CD4-positive, CD25-positive, alpha-beta regulatory T cell (primary cell): ENCODE data around the gene OR3A3. TPM values are rescaled to one million over a fixed set of nuclear protein-coding genes. Genes with fewer than 3 reads are reported as not detected.
"Not testable (repeated sequence)": the region's sequence is repeated elsewhere in the genome, so short reads cannot be mapped to it uniquely, and the experiment has no call there.

Experiments
- ATAC-seq, 2 donors: fragments of 150-1000 bp; cut with Tn5 transposase; one replicate each; pipeline ENCODE4 v1.10.0; 2021; ENCODE audit warnings: low read depth in 2 of 2, moderate number of reproducible peaks in 2 of 2, moderate library complexity in 1 of 2
- DNase-seq, 3 donors: peaks; one replicate each; pipeline versions ENCODE4 v3.0.0 to v3.0.0-alpha.2; 2012 to 2022; ENCODE audit warnings: mixed read lengths in 1 of 3
- H3K27ac ChIP-seq: one replicate; pipeline ENCODE4 v1.7.0; 2013; ENCODE audit warnings: mild to moderate bottlenecking, low read length; ENCODE audit not compliant: insufficient read depth, poor library complexity, severe bottlenecking
- H3K27me3 ChIP-seq: one replicate; pipeline ENCODE4 v1.7.0; 2013; ENCODE audit warnings: low read length; ENCODE audit not compliant: control insufficient read depth, insufficient read depth
- H3K36me3 ChIP-seq: one replicate; pipeline ENCODE4 v1.7.0; 2013; ENCODE audit warnings: mild to moderate bottlenecking, low read length, moderate library complexity; ENCODE audit not compliant: control insufficient read depth, insufficient read depth
- H3K4me1 ChIP-seq: 2 replicates; pipeline ENCODE4 v1.7.0; 2013; ENCODE audit warnings: mild to moderate bottlenecking, low read length; ENCODE audit not compliant: insufficient read depth, control insufficient read depth, poor library complexity, severe bottlenecking
- H3K4me3 ChIP-seq: one replicate; pipeline ENCODE4 v1.7.0; 2013; ENCODE audit warnings: low read depth, mild to moderate bottlenecking, low read length, moderate library complexity
- H3K9me3 ChIP-seq, 2 experiments: 1 replicate in 1 of 2; 2 replicates in 1 of 2; pipeline ENCODE4 v1.7.0; 2013; ENCODE audit warnings: low read length in 2 of 2, mild to moderate bottlenecking in 1 of 2, moderate library complexity in 1 of 2; ENCODE audit not compliant: control insufficient read depth in 2 of 2
- H3K27ac Mint-ChIP-seq, 3 donors: one replicate each; pipeline ENCODE4 v1.8.0; 2020 to 2022; ENCODE audit warnings: mild to moderate bottlenecking in 3 of 3, mixed read lengths in 3 of 3, moderate library complexity in 2 of 3
- H3K27me3 Mint-ChIP-seq: one replicate; pipeline ENCODE4 v1.8.0; 2022; ENCODE audit warnings: mild to moderate bottlenecking, mixed read lengths
- H3K36me3 Mint-ChIP-seq: one replicate; pipeline ENCODE4 v1.8.0; 2020; ENCODE audit warnings: mixed read lengths
- H3K4me1 Mint-ChIP-seq, 4 donors: one replicate each; pipeline ENCODE4 v1.8.0; 2020 to 2022; ENCODE audit warnings: mixed read lengths in 4 of 4, mild to moderate bottlenecking in 1 of 4
- H3K4me3 Mint-ChIP-seq, 4 donors: one replicate each; pipeline ENCODE4 v1.8.0; 2020 to 2022; ENCODE audit warnings: mild to moderate bottlenecking in 4 of 4, mixed read lengths in 4 of 4, moderate library complexity in 3 of 4
- H3K9me3 Mint-ChIP-seq, 7 donors: one replicate each; pipeline ENCODE4 v1.8.0; 2020 to 2022; ENCODE audit warnings: mixed read lengths in 7 of 7, mild to moderate bottlenecking in 3 of 7, moderate library complexity in 2 of 7
- polyA plus RNA-seq, 4 donors: library from polyadenylated mRNA; unstranded; fragments of 300-500 nt; fragmentation: Illumina TruSeq; gene quantifications; one replicate each; pipeline ENCODE4 v1.2.3, GENCODE V29; 2021
- total RNA-seq: library from RNA; stranded (reverse); gene quantifications from one replicate; pipeline ENCODE4 v1.2.3, GENCODE V29; 2022

Gene OR3A3
- total and polyA plus RNA-seq, 5 donors from 2014 or later, result not detected

DNA sequence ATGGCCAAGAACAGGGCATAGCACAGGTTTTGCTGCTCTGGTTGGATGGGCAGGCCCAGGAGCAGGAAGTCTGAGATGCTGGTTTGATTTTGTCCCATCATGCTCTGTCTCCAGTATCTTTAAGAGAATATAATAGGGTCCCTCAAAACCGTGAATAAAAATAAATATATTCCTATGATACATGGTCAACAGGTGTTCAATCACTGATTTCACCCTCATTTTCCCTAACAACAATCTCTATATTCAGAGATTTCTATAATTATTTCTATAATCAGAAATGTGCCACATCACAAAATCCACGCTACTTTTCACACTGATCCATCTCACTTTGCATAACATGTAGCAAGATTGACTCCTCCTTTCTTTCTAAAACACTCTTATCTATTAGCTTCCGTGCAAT is 22.6 kb downstream of the OR3A3 start, which contains the start of gene OR1E2:
Gene OR1E2 (minus strand): TSS at position 101 of the 400 bp plus-strand sequence. CDS start 0 bp downstream, at position 101.
- no peaks in the 10 kb centered on the region for H3K4me1 Mint-ChIP-seq
- Histone ChIP-seq H3K27me3 (peaks cover 10% of the 10 kb centered on the region), H3K4me1 (no peaks in the 10 kb centered on the region), H3K9me3 (no peaks in the 10 kb centered on the region), H3K36me3 (no peaks in the 10 kb centered on the region), H3K27ac (no peak within 1 kb of the TSS), H3K4me3 (no peak within 1 kb of the TSS)
- DNase-seq (no peak), ATAC-seq (no peak)
- H3K9me3 Mint-ChIP-seq, result peaks cover 0 to 6% (median 2%) of the 10 kb centered on the region in 7 donors
- no peaks in the 10 kb centered on the region for H3K36me3 Mint-ChIP-seq
- no peak within 1 kb of the TSS for H3K27ac Mint-ChIP-seq
- no peak within 1 kb of the TSS for H3K4me3 Mint-ChIP-seq
- H3K27me3 Mint-ChIP-seq, result peaks cover 37% of the 10 kb centered on the region

DNA sequence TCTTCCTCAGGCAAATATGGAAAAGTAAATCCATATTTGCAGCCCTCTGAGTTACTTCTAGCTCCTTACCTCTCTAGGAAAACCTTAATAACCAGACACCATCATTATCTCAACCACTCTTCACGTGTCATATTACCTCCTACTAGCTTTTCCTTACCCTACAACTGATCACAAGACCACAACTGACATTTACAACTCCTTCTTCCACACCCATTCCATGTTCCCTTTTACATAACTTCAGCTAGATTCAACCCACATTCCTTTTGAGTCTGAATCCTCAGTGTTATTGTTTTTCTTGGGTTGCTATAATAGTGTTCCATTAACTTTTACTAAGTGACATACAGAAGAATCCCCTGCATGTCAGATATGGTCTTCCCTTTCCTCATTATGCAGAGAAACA is 27.2 kb downstream of the OR3A3 start:
- Histone ChIP-seq H3K4me3 (no peak overlapping the region), H3K27me3 (peaks cover 17% of the 10 kb centered on the region), H3K4me1 (no peaks in the 10 kb centered on the region), H3K9me3 (no peaks in the 10 kb centered on the region), H3K27ac (no peak overlapping the region), H3K36me3 (no peaks in the 10 kb centered on the region)
- H3K9me3 Mint-ChIP-seq, result peaks cover 0 to 2% (median 0%) of the 10 kb centered on the region in 7 donors
- DNase-seq, result no peak
- H3K4me1 Mint-ChIP-seq, result no peaks in the 10 kb centered on the region
- H3K36me3 Mint-ChIP-seq, result no peaks in the 10 kb centered on the region
- no peak for ATAC-seq
- H3K27ac Mint-ChIP-seq, result no peak overlapping the region
- H3K27me3 Mint-ChIP-seq, result peaks cover 26% of the 10 kb centered on the region
- no peak overlapping the region for H3K4me3 Mint-ChIP-seq

DNA sequence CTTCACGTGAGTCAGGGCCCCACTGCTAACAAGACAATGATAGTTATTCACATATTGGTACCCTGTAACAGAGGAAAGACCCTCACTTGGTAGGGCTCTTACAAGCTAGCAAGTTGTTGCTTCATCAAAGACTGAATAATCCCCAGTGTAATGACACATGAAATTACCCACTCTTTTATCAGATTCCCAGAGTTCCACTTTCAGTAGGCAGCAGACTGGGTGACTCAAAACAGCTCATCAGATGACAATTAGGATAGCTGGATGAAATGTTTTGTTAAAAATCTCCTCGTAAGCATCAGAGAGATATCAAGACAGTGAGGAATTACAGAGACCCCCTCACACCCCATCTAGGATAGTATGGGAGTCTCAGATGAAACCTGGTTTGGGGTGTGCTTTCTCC is 29.3 kb downstream of the OR3A3 start:
- Mint-ChIP-seq H3K4me3 (no peak overlapping the region), H3K9me3 (peaks cover 0 to 2% (median 0%) of the 10 kb centered on the region in 7 donors), H3K27ac (no peak overlapping the region), H3K4me1 (no peaks in the 10 kb centered on the region), H3K36me3 (no peaks in the 10 kb centered on the region), H3K27me3 (peaks cover 16% of the 10 kb centered on the region)
- Histone ChIP-seq H3K4me1 (no peaks in the 10 kb centered on the region), H3K36me3 (no peaks in the 10 kb centered on the region), H3K27ac (no peak overlapping the region), H3K4me3 (no peak overlapping the region), H3K9me3 (no peaks in the 10 kb centered on the region), H3K27me3 (peaks cover 19% of the 10 kb centered on the region)
- ATAC-seq (no peak), DNase-seq (no peak)

DNA sequence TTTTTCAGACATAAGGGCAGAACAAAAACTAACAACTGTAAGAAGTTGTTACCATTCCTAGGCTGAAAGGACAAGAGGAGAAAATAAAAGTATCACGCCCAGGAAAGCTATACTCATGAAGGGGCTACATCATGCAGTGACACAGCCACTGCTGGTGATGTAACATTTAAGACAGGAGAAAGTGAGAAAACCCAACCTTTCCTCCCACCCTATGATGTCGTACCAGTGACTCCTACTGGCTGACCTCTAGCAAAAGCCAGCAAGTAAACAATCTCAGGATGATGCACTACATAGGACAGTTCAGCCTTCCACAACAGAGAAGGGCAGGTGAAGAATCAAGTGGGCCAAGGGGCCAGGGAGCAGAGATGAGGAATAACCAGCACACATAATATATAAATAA is 36.5 kb downstream of the OR3A3 start:
- no peak for ATAC-seq
- peaks cover 0 to 1% (median 0%) of the 10 kb centered on the region in 7 donors for H3K9me3 Mint-ChIP-seq
- H3K4me1 Mint-ChIP-seq, result no peaks in the 10 kb centered on the region
- H3K4me3 Mint-ChIP-seq, result no peak overlapping the region
- no peaks in the 10 kb centered on the region for H3K9me3 ChIP-seq
- H3K27ac Mint-ChIP-seq, result no peak overlapping the region
- H3K36me3 Mint-ChIP-seq, result no peaks in the 10 kb centered on the region
- H3K4me1 ChIP-seq, result no peaks in the 10 kb centered on the region
- H3K27me3 Mint-ChIP-seq, result peaks cover 26% of the 10 kb centered on the region
- no peak overlapping the region for H3K4me3 ChIP-seq
- H3K27ac ChIP-seq, result no peak overlapping the region
- peaks cover 5% of the 10 kb centered on the region for H3K27me3 ChIP-seq
- no peaks in the 10 kb centered on the region for H3K36me3 ChIP-seq
- peak in 1 of 3 donors; percentile 1 for DNase-seq

DNA sequence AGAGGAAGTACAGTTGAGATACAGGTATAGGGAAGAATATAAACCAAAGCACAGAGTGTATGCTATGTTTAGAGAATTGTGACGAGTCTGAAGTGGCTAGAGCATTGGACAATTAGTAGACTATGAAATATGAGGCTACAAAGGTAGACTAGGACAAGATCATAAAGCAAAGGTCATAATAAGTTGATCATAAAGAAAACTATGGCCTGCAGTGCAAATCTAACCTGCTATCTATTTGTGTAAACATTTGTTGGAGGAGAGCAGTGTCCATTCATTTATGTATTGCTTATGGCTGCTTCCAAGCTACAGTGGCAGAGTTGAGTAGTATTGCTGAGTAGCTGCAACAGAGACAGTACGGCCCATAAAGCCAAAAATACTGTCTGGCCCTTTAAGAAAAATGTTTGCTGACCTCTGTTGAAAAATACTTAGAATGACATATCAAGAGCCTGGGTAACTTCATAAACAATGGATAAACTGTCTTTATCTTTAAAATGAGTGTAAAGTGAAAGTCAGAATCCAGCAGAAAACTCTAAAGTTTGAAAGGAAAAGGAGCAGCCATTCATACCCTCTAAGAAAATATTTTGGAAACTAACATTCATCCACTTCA is 37.0 kb downstream of the OR3A3 start:
- DNase-seq (no peak), ATAC-seq (no peak)
- H3K4me1 Mint-ChIP-seq, result no peaks in the 10 kb centered on the region

DNA sequence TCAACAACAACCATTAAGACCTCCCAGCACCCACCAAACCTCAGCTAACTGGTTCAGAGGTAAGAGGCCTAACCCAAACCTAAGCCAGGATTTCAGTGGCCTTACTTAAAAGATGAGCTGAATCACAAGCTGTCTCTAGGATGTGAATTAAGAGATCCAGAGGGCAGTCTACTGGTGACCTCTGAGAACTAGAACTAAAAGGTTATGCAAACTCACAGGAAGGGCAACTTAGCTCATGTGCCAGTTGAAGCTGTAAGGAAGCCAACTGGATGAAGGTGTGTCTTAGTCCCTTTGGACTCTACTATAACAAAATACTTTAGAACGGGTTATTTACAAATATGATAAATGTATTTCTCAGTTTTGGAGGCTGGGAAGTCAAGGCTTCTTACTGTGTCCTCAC is 55.2 kb downstream of the OR3A3 start:
- not testable (repeated sequence) for H3K9me3 ChIP-seq, H3K4me3 ChIP-seq, DNase-seq, H3K27ac Mint-ChIP-seq, H3K9me3 Mint-ChIP-seq, H3K36me3 ChIP-seq, H3K4me3 Mint-ChIP-seq, H3K27me3 ChIP-seq, H3K4me1 Mint-ChIP-seq, ATAC-seq, H3K27ac ChIP-seq, H3K36me3 Mint-ChIP-seq, H3K4me1 ChIP-seq
- peaks cover 11% of the 10 kb centered on the region for H3K27me3 Mint-ChIP-seq

More for the DNA sequence above, 37.0 kb downstream of the OR3A3 start:
- no peaks in the 10 kb centered on the region for H3K9me3 ChIP-seq
- H3K27me3 ChIP-seq, result peaks cover 5% of the 10 kb centered on the region
- H3K27ac Mint-ChIP-seq, result no peak overlapping the region
- H3K27ac ChIP-seq, result no peak overlapping the region
- H3K27me3 Mint-ChIP-seq, result peaks cover 31% of the 10 kb centered on the region
- H3K9me3 Mint-ChIP-seq, result peaks cover 0 to 4% (median 0%) of the 10 kb centered on the region in 7 donors
- no peaks in the 10 kb centered on the region for H3K4me1 ChIP-seq
- H3K36me3 Mint-ChIP-seq, result no peaks in the 10 kb centered on the region
- no peaks in the 10 kb centered on the region for H3K36me3 ChIP-seq
- no peak overlapping the region for H3K4me3 ChIP-seq
- H3K4me3 Mint-ChIP-seq, result no peak overlapping the region

DNA sequence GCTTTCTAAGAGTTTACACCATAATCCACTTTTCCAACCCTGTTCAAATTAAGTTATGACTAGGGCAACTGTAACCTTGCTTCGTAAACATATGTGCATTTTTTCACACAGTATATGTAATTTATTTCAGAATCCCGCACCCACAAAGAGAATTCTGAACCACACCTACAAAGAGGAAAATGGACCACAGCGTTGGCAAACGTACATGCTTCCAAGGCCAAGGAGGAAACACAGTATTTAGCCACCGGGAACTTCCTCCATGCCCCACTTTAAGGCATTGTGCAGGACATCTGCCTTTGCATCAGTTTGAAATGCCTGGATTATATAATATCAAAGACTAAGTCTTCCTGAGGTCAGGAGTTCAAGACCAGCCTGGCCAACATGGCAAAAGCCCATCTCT is 58.4 kb downstream of the OR3A3 start:
- DNase-seq, result no peak
- Histone ChIP-seq H3K36me3 (no peaks in the 10 kb centered on the region), H3K4me3 (no peak overlapping the region), H3K27me3 (peaks cover 3% of the 10 kb centered on the region), H3K27ac (no peak overlapping the region), H3K9me3 (no peaks in the 10 kb centered on the region), H3K4me1 (no peaks in the 10 kb centered on the region)
- no peak for ATAC-seq
- no peaks in the 10 kb centered on the region for H3K36me3 Mint-ChIP-seq
- no peaks in the 10 kb centered on the region for H3K4me1 Mint-ChIP-seq
- no peak overlapping the region for H3K27ac Mint-ChIP-seq
- H3K9me3 Mint-ChIP-seq, result peaks cover 0 to 1% (median 0%) of the 10 kb centered on the region in 7 donors
- H3K27me3 Mint-ChIP-seq, result peaks cover 11% of the 10 kb centered on the region
- no peak overlapping the region for H3K4me3 Mint-ChIP-seq

DNA sequence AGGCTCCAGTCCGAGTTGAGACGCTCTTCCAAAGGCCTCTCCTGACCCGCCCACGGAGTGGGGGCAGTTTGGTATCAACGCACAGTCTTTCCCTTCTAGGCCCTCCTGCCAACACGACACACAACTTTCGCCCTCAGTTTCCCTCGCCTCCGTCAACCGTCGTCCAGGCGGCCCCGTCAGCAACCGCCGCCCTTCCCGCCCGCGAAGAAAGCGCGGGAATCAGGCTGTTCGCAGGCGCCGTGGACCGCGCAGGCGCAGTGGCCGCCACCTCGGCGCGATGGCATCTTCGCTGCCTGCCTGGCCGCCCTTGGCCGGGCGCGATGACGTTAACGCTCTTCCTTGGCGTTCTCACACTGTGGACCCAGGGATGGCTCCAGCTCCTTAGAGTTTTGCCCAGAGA is 60.4 kb downstream of the OR3A3 start, which contains the start of gene SPATA22:
Gene SPATA22 (minus strand): TSS at position 221 of the 400 bp plus-strand sequence. CDS start 2,494 bp downstream, outside the sequence.
- no peak within 1 kb of the TSS for H3K27ac ChIP-seq
- no peaks in the 10 kb centered on the region for H3K9me3 ChIP-seq
- Mint-ChIP-seq H3K27ac (no peak within 1 kb of the TSS), H3K36me3 (no peaks in the 10 kb centered on the region), H3K4me3 (no peak within 1 kb of the TSS), H3K27me3 (peaks cover 9% of the 10 kb centered on the region), H3K9me3 (peaks cover 0 to 1% (median 0%) of the 10 kb centered on the region in 7 donors), H3K4me1 (peaks cover 0 to 3% (median 0%) of the 10 kb centered on the region in 4 donors)
- H3K4me3 ChIP-seq, result no peak within 1 kb of the TSS
- no peak for DNase-seq
- no peak for ATAC-seq
- H3K36me3 ChIP-seq, result no peaks in the 10 kb centered on the region
- peaks cover 3% of the 10 kb centered on the region for H3K27me3 ChIP-seq
- no peaks in the 10 kb centered on the region for H3K4me1 ChIP-seq
